Peyer's patch (tissue), 4 donors: ENCODE measurements around the gene MAP3K7.

ENCODE experiments used
- CTCF ChIP-seq, 6 experiments: fragments of 450-650 bp in 4 of 6; fragments of 200-600 bp in 2 of 6; sonication (generic) in 1 of 6; IDR thresholded peaks; one replicate each; pipeline ENCODE4 v1.5.1; 2017 to 2019; ENCODE audit warnings: antibody characterized with exemption in 6 of 6, mild to moderate bottlenecking in 3 of 6, moderate library complexity in 1 of 6
- POLR2A ChIP-seq, 2 donors: fragments of 450-650 bp; IDR thresholded peaks; one replicate each; pipeline ENCODE4 v1.5.1; 2017; ENCODE audit warnings: antibody characterized with exemption in 2 of 2, mild to moderate bottlenecking in 2 of 2, moderate library complexity in 2 of 2

- no peak for TF ChIP-seq CTCF (IDR thresholded peaks at IDR 0.05)
- TF ChIP-seq POLR2A (IDR thresholded peaks at IDR 0.05) = no peak
Observed at GRCh38 chr6:90547079-90547478, 39.8 kb downstream of the MAP3K7 start.
